Measurements from ENCODE around the gene SYNJ2. TPM values are rescaled to one million over a fixed set of nuclear protein-coding genes. Genes with fewer than 3 reads are reported as not detected.

The SYNJ2 gene
- total and polyA plus RNA-seq, 2 of the 4 experiments (the other 2 are of a cell fraction) = 40.8 to 45.2 TPM

- no peak for ATAC-seq (ENCODE audit: low read depth)
- Histone ChIP-seq H2BK5ac (ENCODE audit: low read depth, low read length, poor library complexity, severe bottlenecking) (peak overlapping the region; percentile 98), H3K9ac (ENCODE audit: low read depth, low read length) (no peak overlapping the region), H3K9me1 (ENCODE audit: insufficient read depth, low read length) (peaks cover 28% of the 10 kb centered on the region), H2AK5ac (ENCODE audit: low read depth, low read length) (peak overlapping the region; percentile 99), H2AFZ (replicated peaks; ENCODE audit: low read length, poor library complexity) (peak overlapping the region; percentile 47), H3K56ac (ENCODE audit: extremely low read depth, insufficient read depth, low read length) (no peak overlapping the region), H3K79me1 (ENCODE audit: low read depth in 1 of 2, low read length in 2 of 2) (peaks cover 29 to 86% of the 10 kb centered on the region in 2 experiments), H3K4me1 (ENCODE audit: control insufficient read depth, insufficient read depth, low read length) (peaks cover 49% of the 10 kb centered on the region), H4K5ac (ENCODE audit: low read depth, low read length) (peak overlapping the region; percentile 72), H2BK15ac (ENCODE audit: low read depth, low read length) (peak overlapping the region; percentile 82; the same call in 2 of the 3 replicates), H3K27ac (ENCODE audit: insufficient read depth, low read length) (peak overlapping the region; percentile 93), H4K91ac (ENCODE audit: insufficient read depth, low read depth, low read length) (peak overlapping the region; percentile 78), H3K18ac (ENCODE audit: low read depth, low read length) (peak overlapping the region; percentile 24; the same call in 1 of the 2 replicates), H3K4me2 (ENCODE audit: low read depth, low read length) (no peak overlapping the region), H3K27me3 (ENCODE audit: control insufficient read depth, insufficient read depth, low read length) (no peaks in the 10 kb centered on the region), H2BK120ac (ENCODE audit: low read depth, low read length) (peak overlapping the region; percentile 97), H3K4ac (ENCODE audit: low read depth, low read length) (peak overlapping the region; percentile 98), H4K8ac (ENCODE audit: low read depth in 2 of 2, low read length in 2 of 2) (peak overlapping the region; percentile 64 to 91), H3K36me3 (ENCODE audit: control insufficient read depth, insufficient read depth, low read length) (peaks cover 7% of the 10 kb centered on the region), H2BK20ac (ENCODE audit: low read depth, low read length) (peak overlapping the region; percentile 95), H3K14ac (replicated peaks; ENCODE audit: low read depth, low read length) (peak overlapping the region; percentile 84), H3K9me3 (ENCODE audit: control insufficient read depth, insufficient read depth, low read length) (no peaks in the 10 kb centered on the region), H3K23ac (ENCODE audit: low read depth, low read length) (peak overlapping the region; percentile 75), H4K20me1 (ENCODE audit: insufficient read depth, low read length) (no peaks in the 10 kb centered on the region), H3K4me3 (ENCODE audit: insufficient read depth, low read depth, low read length) (no peak overlapping the region), H2AK9ac (replicated peaks; ENCODE audit: low read depth, low read length, poor library complexity) (peak overlapping the region; percentile 99)
- DNase-seq = no peak
- dilution Hi-C loops (cut with HindIII; ENCODE audit: low sequenced_read_pairs, unreplicated experiment) = no loop called here
- ChIA-PET CTCF (no interaction called here), POLR2A (ENCODE audit: unreplicated experiment) (no interaction called here)
- intact Hi-C loops (cut with micrococcal nuclease) = loop anchor here (2.0 kb wide), 1 partner anchor 13 kb away; no protein-coding TSS in a partner anchor
- TF ChIP-seq POLR2A (IDR thresholded peaks at IDR 0.05; ENCODE audit: low read depth, low read length) (no peak), CTCF (conservative IDR thresholded peaks at IDR 0.05; ENCODE audit: low read depth, low read length) (no peak), CEBPB (IDR thresholded peaks at IDR 0.05; ENCODE audit: low read depth, low read length) (no peak)
- WGBS, 2 experiments (ENCODE audit: extremely low coverage in 2 of 2, insufficient read length in 1 of 2) = 81% methylated on average over 19 of the region's 22 CpGs; no CpG with 5 or more reads in 1 of the 2 experiments
- in situ Hi-C loops (cut with MboI; ENCODE audit: low sequenced_read_pairs) = no loop called here
- BruUV-seq (replicated peaks) = no TSS peak
Observed at GRCh38 chr6:158027590-158028285, 46.1 kb downstream of the SYNJ2 start.
